Stimulated activated CD4-positive, alpha-beta T cell treated with anti-CD3 and anti-CD28 coated beads, Interleukin-2, amount 100 ng/mL, for 4 hours (primary cell): ENCODE results near the gene CCDC85A.
"Not testable (repeated sequence)": the region's sequence is repeated elsewhere in the genome, so short reads cannot be mapped to it uniquely, and the experiment has no call there.

Source experiments
- DNase-seq: peaks from one replicate; pipeline ENCODE4 v3.0.0-alpha.2; 2020; ENCODE audit warnings: low read depth

CCDC85A gene

GRCh38 chr2:56183643-56184499, at the start of gene CCDC85A:
TSS of gene CCDC85A (plus strand) at chr2:56183990. CDS start at chr2:56184625, 635 bp downstream.
- DNase-seq: peak; percentile 16

GRCh38 chr2:56134861-56135260, 48.9 kb upstream of the CCDC85A start:
- DNase-seq: no peak

GRCh38 chr2:56142497-56143061, 41.2 kb upstream of the CCDC85A start:
- not testable (repeated sequence) for DNase-seq

- no peak for DNase-seq
Measured at GRCh38 chr2:56147907-56148306, 35.9 kb upstream of the CCDC85A start.

- no peak for DNase-seq
Measured at GRCh38 chr2:56148825-56149224, 35.0 kb upstream of the CCDC85A start.

GRCh38 chr2:56151841-56152240, 31.9 kb upstream of the CCDC85A start:
- DNase-seq: no peak

- no peak for DNase-seq
Measured at GRCh38 chr2:56155188-56155587, 28.6 kb upstream of the CCDC85A start.

GRCh38 chr2:56159875-56160274, 23.9 kb upstream of the CCDC85A start:
- not testable (repeated sequence) for DNase-seq

- DNase-seq: no peak
Measured at GRCh38 chr2:56167616-56168562, 15.9 kb upstream of the CCDC85A start.

GRCh38 chr2:56169521-56169920, 14.3 kb upstream of the CCDC85A start:
- DNase-seq: no peak

- DNase-seq: no peak
Measured at GRCh38 chr2:56170504-56170903, 13.3 kb upstream of the CCDC85A start.

GRCh38 chr2:56170988-56171387, 12.8 kb upstream of the CCDC85A start:
- no peak for DNase-seq

- no peak for DNase-seq
Measured at GRCh38 chr2:56175779-56176178, 8.0 kb upstream of the CCDC85A start.

- no peak for DNase-seq
Measured at GRCh38 chr2:56177420-56178220, 6.2 kb upstream of the CCDC85A start.

- no peak for DNase-seq
Measured at GRCh38 chr2:56179931-56180330, 3.9 kb upstream of the CCDC85A start.

- DNase-seq: no peak
Measured at GRCh38 chr2:56182420-56182819, 1.4 kb upstream of the CCDC85A start.

GRCh38 chr2:56184500-56185011, 766 bp downstream of the CCDC85A start:
- DNase-seq: no peak

GRCh38 chr2:56185101-56185581, 1.4 kb downstream of the CCDC85A start:
- no peak for DNase-seq

- no peak for DNase-seq
Measured at GRCh38 chr2:56185582-56186046, 1.8 kb downstream of the CCDC85A start.

GRCh38 chr2:56191617-56192016, 7.8 kb downstream of the CCDC85A start:
- DNase-seq: no peak

GRCh38 chr2:56192664-56193305, 9.0 kb downstream of the CCDC85A start:
- DNase-seq: no peak
